Measurements from ENCODE around the gene CD84. TPM values are rescaled to one million over a fixed set of nuclear protein-coding genes. Genes with fewer than 3 reads are reported as not detected.
"Not testable (repeated sequence)": the region's sequence is repeated elsewhere in the genome, so short reads cannot be mapped to it uniquely, and the experiment has no call there.

Gene CD84
- polyA plus RNA-seq, 3 donors = 14.5 to 33.5 (median 31.8) TPM

DNA sequence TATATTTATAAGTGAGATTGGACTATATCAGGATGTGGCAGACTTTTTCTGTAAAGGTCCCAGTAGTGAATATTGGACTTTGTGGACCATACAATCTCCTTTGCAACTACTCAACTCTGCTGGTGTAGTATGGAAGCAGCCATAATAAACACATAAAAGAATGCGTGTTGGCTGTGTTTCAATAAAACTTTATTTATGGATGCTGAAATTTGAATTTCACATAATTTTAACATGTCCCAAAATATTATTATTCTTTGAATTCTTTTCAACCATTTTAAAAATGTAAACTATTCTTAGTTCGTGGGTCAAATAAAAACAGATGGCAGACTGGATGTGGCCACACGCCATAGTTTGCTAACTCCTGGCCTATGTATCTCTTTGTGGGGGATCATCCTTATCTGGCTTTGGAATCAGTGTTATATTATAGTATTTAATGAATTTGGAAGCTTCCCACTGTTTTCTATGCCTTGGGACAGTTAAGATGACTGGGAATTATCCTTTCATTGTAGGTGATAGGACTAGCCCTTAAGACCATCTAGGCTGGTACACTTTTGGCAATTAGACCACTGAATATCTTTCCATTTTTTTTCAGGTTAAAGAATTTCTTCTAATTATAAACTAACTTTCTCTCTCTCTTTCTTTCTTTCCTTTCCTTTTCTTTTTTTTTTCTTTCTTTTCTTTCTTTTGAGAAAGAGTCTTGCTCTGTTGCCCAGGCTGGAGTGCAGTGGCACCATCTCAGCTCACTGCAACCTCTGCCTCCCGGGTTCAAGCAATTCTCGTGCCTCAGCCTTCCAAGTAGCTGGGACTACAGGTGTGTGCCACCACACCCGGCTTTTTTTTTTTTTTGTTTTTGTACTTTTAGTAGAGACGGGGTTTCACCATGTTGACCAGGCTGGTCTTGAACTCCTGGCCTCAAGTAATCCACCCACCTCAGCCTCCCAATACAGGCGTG is 41.3 kb downstream of the CD84 start:
- H3K27ac ChIP-seq (ENCODE audit: low read depth in 1 of 2, low read length in 2 of 2) = no peak overlapping the region
- TF ChIP-seq, protein P1, sequence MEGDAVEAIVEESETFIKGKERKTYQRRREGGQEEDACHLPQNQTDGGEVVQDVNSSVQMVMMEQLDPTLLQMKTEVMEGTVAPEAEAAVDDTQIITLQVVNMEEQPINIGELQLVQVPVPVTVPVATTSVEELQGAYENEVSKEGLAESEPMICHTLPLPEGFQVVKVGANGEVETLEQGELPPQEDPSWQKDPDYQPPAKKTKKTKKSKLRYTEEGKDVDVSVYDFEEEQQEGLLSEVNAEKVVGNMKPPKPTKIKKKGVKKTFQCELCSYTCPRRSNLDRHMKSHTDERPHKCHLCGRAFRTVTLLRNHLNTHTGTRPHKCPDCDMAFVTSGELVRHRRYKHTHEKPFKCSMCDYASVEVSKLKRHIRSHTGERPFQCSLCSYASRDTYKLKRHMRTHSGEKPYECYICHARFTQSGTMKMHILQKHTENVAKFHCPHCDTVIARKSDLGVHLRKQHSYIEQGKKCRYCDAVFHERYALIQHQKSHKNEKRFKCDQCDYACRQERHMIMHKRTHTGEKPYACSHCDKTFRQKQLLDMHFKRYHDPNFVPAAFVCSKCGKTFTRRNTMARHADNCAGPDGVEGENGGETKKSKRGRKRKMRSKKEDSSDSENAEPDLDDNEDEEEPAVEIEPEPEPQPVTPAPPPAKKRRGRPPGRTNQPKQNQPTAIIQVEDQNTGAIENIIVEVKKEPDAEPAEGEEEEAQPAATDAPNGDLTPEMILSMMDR (IDR thresholded peaks at IDR 0.05) = no peak
- DNase-seq = no peak
- H3K27me3 ChIP-seq (ENCODE audit: control insufficient read depth in 2 of 2, insufficient read depth in 2 of 2, low read length in 2 of 2) = no peaks in the 10 kb centered on the region
- Mint-ChIP-seq H3K9me3 (peaks cover 8 to 39% (median 24%) of the 10 kb centered on the region in 7 donors), H3K27me3 (ENCODE audit: low read depth in 3 of 3) (peaks cover 0 to 3% (median 0%) of the 10 kb centered on the region in 3 donors), H3K27ac (no peak overlapping the region), H3K36me3 (peaks cover 17 to 22% of the 10 kb centered on the region in 2 donors), H3K4me3 (no peak overlapping the region), H3K4me1 (peaks cover 22% of the 10 kb centered on the region)
- 100% methylated on average over 2 of the region's 8 CpGs for WGBS (ENCODE audit: insufficient coverage)
- H3K4me3 ChIP-seq (replicated peaks in 1 of 3; ENCODE audit: low read depth in 2 of 3, low read length in 3 of 3) = no peak overlapping the region
- no peaks in the 10 kb centered on the region for H4K20me1 ChIP-seq (ENCODE audit: insufficient read depth, low read length)
- H3K4me1 ChIP-seq (ENCODE audit: control insufficient read depth in 1 of 2, insufficient read depth in 2 of 2, low read length in 2 of 2) = peaks cover 12 to 17% of the 10 kb centered on the region in 2 donors
- H3K4me2 ChIP-seq (replicated peaks; ENCODE audit: extremely low read depth, low read length, poor library complexity, severe bottlenecking) = no peak overlapping the region
- H3K36me3 ChIP-seq (replicated peaks in 1 of 2; ENCODE audit: control insufficient read depth in 1 of 2, insufficient read depth in 2 of 2, low read length in 2 of 2) = no peaks in the 10 kb centered on the region
- no peaks in the 10 kb centered on the region for H3K79me2 ChIP-seq (ENCODE audit: insufficient read depth, low read length)
- H3K9me3 ChIP-seq (replicated peaks in 1 of 2; ENCODE audit: control insufficient read depth in 1 of 2, insufficient read depth in 1 of 2, low read length in 2 of 2) = peaks cover 8 to 26% of the 10 kb centered on the region in 2 donors
- intact Hi-C loops (cut with micrococcal nuclease) = no loop called here
- no peak overlapping the region for H2AFZ ChIP-seq (ENCODE audit: insufficient read depth, low read depth, low read length, poor library complexity, severe bottlenecking)
- no peak overlapping the region for H3K9ac ChIP-seq (ENCODE audit: insufficient read depth, low read length, poor library complexity, severe bottlenecking)

DNA sequence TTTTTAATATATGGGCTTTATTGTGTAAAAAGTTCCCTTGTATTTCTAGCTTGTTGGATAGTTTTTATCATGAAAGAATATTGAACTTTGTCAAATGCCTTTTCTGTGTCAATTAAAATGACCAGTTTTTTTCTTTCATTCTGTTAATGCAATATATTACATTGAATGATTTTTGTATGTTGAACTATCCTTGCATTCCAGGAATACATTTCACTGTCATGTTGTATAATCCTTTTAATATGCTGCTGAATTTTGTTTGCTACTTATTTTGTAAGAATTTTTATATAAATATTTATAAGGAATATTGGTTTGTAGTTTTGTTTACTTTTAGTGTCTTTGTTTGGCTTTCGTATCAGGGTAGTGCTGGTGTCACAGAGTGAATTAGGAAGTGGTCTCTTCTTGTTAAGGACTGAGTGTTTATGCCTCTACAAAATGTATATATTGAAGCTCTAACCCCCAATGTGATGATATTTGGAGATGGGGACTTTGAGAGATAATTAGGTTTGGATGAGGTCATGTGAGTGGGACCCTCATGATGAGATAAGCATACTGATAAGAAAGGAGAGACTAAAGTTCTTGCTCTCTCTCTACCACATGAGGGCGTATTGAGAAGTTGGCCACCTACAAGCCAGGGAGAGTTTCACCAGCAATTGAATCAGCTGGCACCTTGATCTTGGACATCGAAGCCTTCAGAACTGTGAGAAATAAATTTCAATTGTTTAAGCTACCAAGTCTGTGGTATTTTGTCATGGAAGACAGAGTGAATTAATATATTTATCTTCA is 44.3 kb downstream of the CD84 start:
- H3K9me3 Mint-ChIP-seq = peaks cover 22 to 57% (median 40%) of the 10 kb centered on the region in 7 donors
- peaks cover 0 to 4% (median 3%) of the 10 kb centered on the region in 3 donors for H3K27me3 Mint-ChIP-seq (ENCODE audit: low read depth in 3 of 3)
- H3K27ac Mint-ChIP-seq = no peak overlapping the region
- H3K4me1 Mint-ChIP-seq = peaks cover 5% of the 10 kb centered on the region
- Histone ChIP-seq H3K4me2 (replicated peaks; ENCODE audit: extremely low read depth, low read length, poor library complexity, severe bottlenecking) (no peak overlapping the region), H3K79me2 (ENCODE audit: insufficient read depth, low read length) (no peaks in the 10 kb centered on the region), H3K9me3 (replicated peaks in 1 of 2; ENCODE audit: control insufficient read depth in 1 of 2, insufficient read depth in 1 of 2, low read length in 2 of 2) (peaks cover 22 to 26% of the 10 kb centered on the region in 2 donors), H4K20me1 (ENCODE audit: insufficient read depth, low read length) (no peaks in the 10 kb centered on the region), H3K27me3 (ENCODE audit: control insufficient read depth in 2 of 2, insufficient read depth in 2 of 2, low read length in 2 of 2) (no peaks in the 10 kb centered on the region), H2AFZ (ENCODE audit: insufficient read depth, low read depth, low read length, poor library complexity, severe bottlenecking) (no peak overlapping the region), H3K4me3 (replicated peaks in 1 of 3; ENCODE audit: low read depth in 2 of 3, low read length in 3 of 3) (no peak overlapping the region), H3K27ac (ENCODE audit: low read depth in 1 of 2, low read length in 2 of 2) (no peak overlapping the region), H3K9ac (ENCODE audit: insufficient read depth, low read length, poor library complexity, severe bottlenecking) (no peak overlapping the region), H3K4me1 (ENCODE audit: control insufficient read depth in 1 of 2, insufficient read depth in 2 of 2, low read length in 2 of 2) (peaks cover 3 to 4% of the 10 kb centered on the region in 2 donors), H3K36me3 (replicated peaks in 1 of 2; ENCODE audit: control insufficient read depth in 1 of 2, insufficient read depth in 2 of 2, low read length in 2 of 2) (no peaks in the 10 kb centered on the region)
- TF ChIP-seq, protein P1 (IDR thresholded peaks at IDR 0.05) = no peak
- peaks cover 7 to 12% of the 10 kb centered on the region in 2 donors for H3K36me3 Mint-ChIP-seq
- intact Hi-C loops (cut with micrococcal nuclease) = no loop called here
- no CpG with 5 or more reads among the region's 3 CpGs for WGBS (ENCODE audit: insufficient coverage)
- no peak overlapping the region for H3K4me3 Mint-ChIP-seq
- DNase-seq = no peak

DNA sequence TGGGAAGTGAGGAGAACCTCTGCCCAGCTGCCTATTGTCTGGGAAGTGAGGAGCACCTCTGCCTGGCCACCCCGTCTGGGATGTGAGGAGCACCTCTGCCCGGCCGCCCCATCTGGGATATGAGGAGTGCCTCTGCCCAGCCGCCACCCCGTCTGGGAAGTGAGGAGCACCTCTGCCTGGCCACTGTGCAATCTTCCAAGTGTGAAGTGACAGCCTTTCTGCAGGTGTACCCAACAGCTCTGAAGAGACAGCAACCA is 46.8 kb downstream of the CD84 start:
- intact Hi-C loops (cut with micrococcal nuclease); H3K27ac Mint-ChIP-seq; H3K27me3 ChIP-seq (ENCODE audit: control insufficient read depth in 2 of 2, insufficient read depth in 2 of 2, low read length in 2 of 2); H4K20me1 ChIP-seq (ENCODE audit: insufficient read depth, low read length); H3K4me1 ChIP-seq (ENCODE audit: control insufficient read depth in 1 of 2, insufficient read depth in 2 of 2, low read length in 2 of 2); H3K36me3 ChIP-seq (replicated peaks in 1 of 2; ENCODE audit: control insufficient read depth in 1 of 2, insufficient read depth in 2 of 2, low read length in 2 of 2); H3K27me3 Mint-ChIP-seq (ENCODE audit: low read depth in 3 of 3); DNase-seq; H3K4me1 Mint-ChIP-seq; H3K4me3 Mint-ChIP-seq; H3K27ac ChIP-seq (ENCODE audit: low read depth in 1 of 2, low read length in 2 of 2); H2AFZ ChIP-seq (ENCODE audit: insufficient read depth, low read depth, low read length, poor library complexity, severe bottlenecking); H3K36me3 Mint-ChIP-seq; H3K4me2 ChIP-seq (replicated peaks; ENCODE audit: extremely low read depth, low read length, poor library complexity, severe bottlenecking); H3K9ac ChIP-seq (ENCODE audit: insufficient read depth, low read length, poor library complexity, severe bottlenecking); H3K4me3 ChIP-seq (replicated peaks in 1 of 3; ENCODE audit: low read depth in 2 of 3, low read length in 3 of 3); H3K79me2 ChIP-seq (ENCODE audit: insufficient read depth, low read length): not testable (repeated sequence)
- peaks cover 22 to 26% of the 10 kb centered on the region in 2 donors for H3K9me3 ChIP-seq (replicated peaks in 1 of 2; ENCODE audit: control insufficient read depth in 1 of 2, insufficient read depth in 1 of 2, low read length in 2 of 2)
- H3K9me3 Mint-ChIP-seq = peaks cover 21 to 56% (median 45%) of the 10 kb centered on the region in 7 donors
- WGBS (ENCODE audit: insufficient coverage) = 100% methylated on average over 2 of the region's 5 CpGs

All from CD14-positive monocyte (primary cell).